Measurements from ENCODE around the gene LDLRAD3. TPM values are rescaled to one million over a fixed set of nuclear protein-coding genes. Genes with fewer than 3 reads are reported as not detected.
"Not testable (repeated sequence)": the region's sequence is repeated elsewhere in the genome, so short reads cannot be mapped to it uniquely, and the experiment has no call there.

Gene LDLRAD3
- polyA plus RNA-seq, 3 donors from 2014 or later = 0.84 TPM; not detected in 2

DNA sequence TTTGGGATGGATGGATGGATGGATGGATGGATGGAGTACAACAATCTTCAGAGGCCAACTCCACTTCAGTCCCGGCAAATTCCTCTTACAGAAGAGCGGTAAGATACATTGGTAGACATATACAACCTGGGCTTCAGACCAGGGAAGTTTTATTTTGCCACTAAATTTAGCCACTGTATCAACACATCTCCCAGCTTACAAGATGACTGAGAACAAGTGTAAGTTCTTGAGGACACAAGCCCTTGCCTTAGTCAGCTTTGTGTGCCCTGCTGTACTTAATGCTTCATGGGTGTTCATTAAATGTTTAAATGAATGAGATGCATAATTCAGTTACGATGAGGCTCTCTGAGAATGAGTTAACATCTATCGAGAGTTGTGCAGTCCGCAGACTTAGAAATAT lies 217.7 kb downstream of the LDLRAD3 start:
- no peaks in the 10 kb centered on the region for H3K9me3 Mint-ChIP-seq
- no peak overlapping the region for H3K4me3 Mint-ChIP-seq
- no peak for DNase-seq
- no peak overlapping the region for H3K27ac Mint-ChIP-seq
- no peaks in the 10 kb centered on the region for H3K36me3 Mint-ChIP-seq
- H3K4me1 Mint-ChIP-seq = no peaks in the 10 kb centered on the region
- H3K27me3 Mint-ChIP-seq (ENCODE audit: low read depth in 3 of 3) = peaks cover 0 to 3% (median 3%) of the 10 kb centered on the region in 3 donors

DNA sequence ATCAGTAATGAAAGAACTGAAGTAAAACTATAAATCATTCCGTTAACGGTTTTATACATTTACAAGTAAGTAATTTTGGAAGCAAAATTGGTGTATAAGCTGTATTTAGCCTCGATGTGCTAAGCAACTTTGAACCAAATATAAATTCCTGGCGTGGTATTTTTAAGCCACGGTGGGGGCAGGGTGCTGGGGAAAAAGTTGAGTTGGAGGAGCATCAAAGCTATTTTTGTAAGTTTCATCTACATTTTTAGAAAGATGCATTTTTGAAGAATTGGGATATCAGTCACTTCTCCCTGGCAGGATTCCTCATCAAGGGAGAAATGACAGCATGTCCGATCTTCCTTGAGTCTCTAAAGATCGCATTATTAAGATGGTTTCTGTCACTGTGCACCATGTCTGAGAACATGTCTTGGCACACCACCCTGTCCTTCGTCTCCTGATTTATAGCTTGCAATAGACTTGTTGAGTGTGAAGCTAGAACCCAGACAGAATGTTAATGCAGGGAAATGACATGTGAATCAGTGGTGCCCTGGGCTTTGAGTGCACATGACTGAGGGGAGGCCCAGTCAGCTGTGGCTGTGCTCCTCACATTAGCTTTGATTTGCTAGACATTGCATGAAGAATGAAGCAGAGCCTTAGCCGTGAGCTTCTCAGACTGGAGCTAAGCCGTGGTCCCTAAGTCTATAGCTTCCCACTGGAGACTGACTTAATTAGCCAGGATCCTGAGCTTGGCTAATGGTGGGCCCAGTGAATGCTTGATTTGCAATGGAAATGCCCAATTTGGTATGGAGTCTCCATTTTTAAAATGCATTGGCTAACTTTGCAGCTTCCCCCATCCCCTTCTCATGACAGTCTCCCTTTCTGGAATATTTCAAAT lies 218.4 kb downstream of the LDLRAD3 start:
- Mint-ChIP-seq H3K36me3 (no peaks in the 10 kb centered on the region), H3K9me3 (no peaks in the 10 kb centered on the region), H3K27me3 (ENCODE audit: low read depth in 3 of 3) (peaks cover 0 to 3% (median 3%) of the 10 kb centered on the region in 3 donors), H3K27ac (no peak overlapping the region), H3K4me1 (no peaks in the 10 kb centered on the region), H3K4me3 (no peak overlapping the region)
- DNase-seq = no peak

DNA sequence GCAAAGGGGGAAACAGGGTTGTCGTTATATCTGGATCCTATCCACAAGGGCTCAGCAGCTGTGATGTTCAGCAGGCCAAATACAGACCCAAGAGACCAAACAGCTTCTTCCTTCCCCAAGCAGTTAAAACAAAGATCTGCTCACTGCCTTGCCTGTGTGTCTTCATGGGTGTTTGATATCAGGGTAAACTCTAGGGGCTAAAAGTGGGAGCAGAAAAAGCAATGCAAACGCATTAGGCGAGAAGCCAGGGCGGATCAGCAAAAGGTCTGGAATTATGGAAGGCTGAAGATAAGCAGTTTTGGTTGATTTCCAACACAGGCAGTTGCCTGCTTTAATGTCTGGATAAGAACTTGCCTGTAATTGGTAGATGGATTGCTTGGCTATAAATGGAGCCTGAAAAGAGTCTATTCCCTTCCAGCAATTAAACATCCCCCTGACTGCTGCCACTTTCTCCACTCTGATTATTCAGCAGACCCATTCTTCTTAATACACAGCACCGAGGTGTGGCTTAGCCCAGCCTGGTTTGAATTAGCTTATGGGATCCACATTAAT lies 219.1 kb downstream of the LDLRAD3 start:
- Mint-ChIP-seq H3K27me3 (ENCODE audit: low read depth in 3 of 3) (peaks cover 0 to 6% (median 3%) of the 10 kb centered on the region in 3 donors), H3K9me3 (peaks cover 0 to under 1% (median 0%) of the 10 kb centered on the region in 6 donors), H3K4me1 (no peaks in the 10 kb centered on the region), H3K36me3 (no peaks in the 10 kb centered on the region), H3K27ac (no peak overlapping the region), H3K4me3 (no peak overlapping the region)
- DNase-seq = no peak

DNA sequence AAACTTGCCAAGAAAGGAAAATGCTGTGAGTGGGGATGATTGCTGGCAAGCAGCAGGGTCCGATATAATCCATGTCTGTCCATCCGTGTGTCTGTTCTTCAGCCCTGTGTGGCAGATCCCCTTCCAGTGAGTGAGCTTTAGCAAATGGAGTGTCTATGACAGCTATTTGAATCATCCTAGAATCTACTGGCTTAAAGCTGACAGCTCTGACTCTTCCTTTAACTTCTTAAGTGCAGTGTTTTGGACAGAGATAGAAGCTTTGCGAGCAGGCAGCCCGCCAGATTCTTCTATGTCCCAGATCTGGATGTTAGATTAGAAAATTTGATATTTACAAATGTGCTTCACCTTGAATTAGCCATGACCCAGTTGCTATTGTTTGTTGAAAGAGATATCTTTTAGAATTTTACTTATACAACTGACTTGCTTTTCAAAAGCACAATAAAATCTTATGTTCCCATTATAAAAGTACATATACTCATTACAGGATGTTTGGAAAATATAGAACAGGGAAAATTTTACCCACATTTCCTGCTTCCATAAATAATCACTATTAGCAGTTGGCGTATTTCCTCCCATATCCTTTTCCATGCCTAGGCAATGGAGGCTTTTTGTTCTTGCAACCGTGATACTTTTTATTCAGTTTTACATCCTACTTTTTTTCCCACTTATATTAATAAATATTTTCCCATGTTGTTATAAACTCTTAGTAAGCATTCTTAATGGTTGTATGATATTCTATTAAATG lies 220.8 kb downstream of the LDLRAD3 start:
- Mint-ChIP-seq H3K27me3 (ENCODE audit: low read depth in 3 of 3) (peaks cover 0 to 6% (median 0%) of the 10 kb centered on the region in 3 donors), H3K36me3 (no peaks in the 10 kb centered on the region), H3K9me3 (peaks cover 0 to 3% (median 0%) of the 10 kb centered on the region in 6 donors), H3K4me3 (no peak overlapping the region), H3K27ac (no peak overlapping the region), H3K4me1 (no peaks in the 10 kb centered on the region)
- no peak for DNase-seq

GRCh38 chr11:36165621-36166397 lies 221.9 kb downstream of the LDLRAD3 start:
- H3K9me3 Mint-ChIP-seq = peaks cover 0 to 3% (median 0%) of the 10 kb centered on the region in 6 donors
- H3K36me3 Mint-ChIP-seq = no peaks in the 10 kb centered on the region
- H3K27me3 Mint-ChIP-seq (ENCODE audit: low read depth in 3 of 3) = peaks cover 0 to 6% (median 0%) of the 10 kb centered on the region in 3 donors
- no peak overlapping the region for H3K4me3 Mint-ChIP-seq
- no peak for DNase-seq
- H3K4me1 Mint-ChIP-seq = no peaks in the 10 kb centered on the region
- no peak overlapping the region for H3K27ac Mint-ChIP-seq

- Mint-ChIP-seq H3K9me3 (peaks cover 0 to 3% (median 0%) of the 10 kb centered on the region in 6 donors), H3K4me1 (no peaks in the 10 kb centered on the region), H3K36me3 (no peaks in the 10 kb centered on the region), H3K4me3 (no peak overlapping the region), H3K27me3 (ENCODE audit: low read depth in 3 of 3) (peaks cover 0 to 11% (median 2%) of the 10 kb centered on the region in 3 donors), H3K27ac (no peak overlapping the region)
- DNase-seq = no peak
Measured at GRCh38 chr11:36167073-36167472, 223.2 kb downstream of the LDLRAD3 start.

DNA sequence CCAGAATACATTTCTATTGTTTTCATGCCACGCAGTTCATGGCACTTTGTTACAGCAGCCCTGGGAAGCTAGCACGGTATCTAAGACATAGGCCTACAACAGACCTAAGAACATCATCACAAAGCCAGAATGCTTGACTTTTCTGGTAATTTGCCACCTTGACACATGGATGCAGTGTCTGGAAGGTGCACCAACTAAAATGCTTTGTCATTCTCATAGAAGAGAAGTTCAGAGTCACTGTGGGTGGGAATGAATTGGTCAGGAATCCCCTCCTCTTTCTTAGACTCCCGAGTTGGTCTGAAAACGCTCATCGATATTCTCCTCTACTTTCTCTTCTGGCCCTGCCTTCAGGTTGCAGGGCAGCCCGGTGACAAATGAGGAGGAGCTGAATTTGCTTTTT lies 223.9 kb downstream of the LDLRAD3 start:
- H3K36me3 Mint-ChIP-seq = no peaks in the 10 kb centered on the region
- DNase-seq = no peak
- peaks cover 0 to 17% (median 5%) of the 10 kb centered on the region in 3 donors for H3K27me3 Mint-ChIP-seq (ENCODE audit: low read depth in 3 of 3)
- peaks cover 0 to 3% (median 0%) of the 10 kb centered on the region in 6 donors for H3K9me3 Mint-ChIP-seq
- H3K4me3 Mint-ChIP-seq = no peak overlapping the region
- no peaks in the 10 kb centered on the region for H3K4me1 Mint-ChIP-seq
- no peak overlapping the region for H3K27ac Mint-ChIP-seq

DNA sequence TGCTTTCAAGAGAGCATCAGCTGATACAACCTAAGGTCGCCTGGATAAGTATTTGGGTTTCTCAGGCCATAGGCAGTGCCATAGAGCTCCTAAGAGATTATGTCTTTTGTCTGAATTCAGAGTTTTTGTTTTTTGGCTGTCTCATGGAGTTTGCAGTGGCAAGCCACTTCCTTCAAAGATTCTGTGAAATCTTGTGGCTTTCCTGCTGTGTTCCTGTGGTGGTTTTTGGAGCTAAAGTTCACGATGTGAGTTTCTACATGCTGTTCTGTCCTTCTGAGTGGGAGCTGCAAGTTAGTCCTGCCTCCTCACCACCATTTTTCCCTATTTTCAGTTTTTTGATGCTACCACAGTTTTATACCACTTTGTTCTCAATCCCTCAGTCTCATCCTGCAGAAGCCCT lies 234.0 kb downstream of the LDLRAD3 start:
- H3K9me3 Mint-ChIP-seq = no peaks in the 10 kb centered on the region
- H3K27me3 Mint-ChIP-seq (ENCODE audit: low read depth in 3 of 3) = peaks cover 3 to 13% (median 9%) of the 10 kb centered on the region in 3 donors
- peaks cover 15 to 17% of the 10 kb centered on the region in 2 donors for H3K4me1 Mint-ChIP-seq
- DNase-seq = no peak
- no peaks in the 10 kb centered on the region for H3K36me3 Mint-ChIP-seq
- peak overlapping the region in 3 of 5 donors; percentile 2 to 51 (median 3) for H3K4me3 Mint-ChIP-seq
- peak overlapping the region in 1 of 6 donors; percentile 49 for H3K27ac Mint-ChIP-seq

DNA sequence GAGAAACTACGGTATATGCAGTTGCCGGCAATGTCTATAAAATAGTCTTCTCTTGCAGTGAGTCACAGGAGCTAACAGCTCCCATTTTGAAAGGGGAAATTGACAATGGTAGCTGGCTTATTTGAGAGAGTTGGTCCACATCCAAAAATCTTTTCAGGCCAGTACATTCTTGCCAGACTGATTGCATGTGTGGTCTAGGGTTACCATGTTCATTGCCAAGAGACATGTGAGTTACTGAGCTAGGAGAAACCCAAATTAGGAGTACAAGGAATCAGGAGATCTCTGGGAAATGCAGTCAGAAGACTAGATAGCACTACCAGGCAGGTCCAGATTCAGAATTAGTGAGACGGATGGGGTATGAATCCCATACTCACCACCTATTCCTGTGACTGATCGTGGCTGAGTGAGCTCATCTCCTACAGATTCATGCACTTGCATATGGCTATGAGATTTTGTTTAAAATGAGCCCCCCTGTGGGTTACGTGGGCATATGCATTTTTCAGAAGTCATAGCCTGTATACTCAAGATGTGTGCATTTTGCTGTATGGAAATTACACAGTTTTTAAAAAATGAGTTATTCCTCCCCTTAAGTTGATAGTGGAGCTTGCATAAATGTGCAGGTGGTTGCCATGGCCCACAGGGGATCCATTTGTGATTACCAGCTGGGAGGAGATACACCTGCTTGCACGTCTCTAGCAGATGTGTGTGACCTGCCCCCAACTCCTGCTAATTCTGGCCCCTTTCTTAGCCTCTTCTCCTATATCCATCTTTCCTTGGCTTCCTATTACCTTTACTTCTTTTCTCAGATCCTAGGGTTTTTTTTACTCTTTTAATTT lies 242.7 kb downstream of the LDLRAD3 start:
- H3K27me3 Mint-ChIP-seq (ENCODE audit: low read depth in 3 of 3) = peaks cover 0 to 8% (median 2%) of the 10 kb centered on the region in 3 donors
- H3K27ac Mint-ChIP-seq = no peak overlapping the region
- H3K36me3 Mint-ChIP-seq = no peaks in the 10 kb centered on the region
- no peaks in the 10 kb centered on the region for H3K9me3 Mint-ChIP-seq
- DNase-seq = no peak
- H3K4me3 Mint-ChIP-seq = no peak overlapping the region
- H3K4me1 Mint-ChIP-seq = no peaks in the 10 kb centered on the region

DNA sequence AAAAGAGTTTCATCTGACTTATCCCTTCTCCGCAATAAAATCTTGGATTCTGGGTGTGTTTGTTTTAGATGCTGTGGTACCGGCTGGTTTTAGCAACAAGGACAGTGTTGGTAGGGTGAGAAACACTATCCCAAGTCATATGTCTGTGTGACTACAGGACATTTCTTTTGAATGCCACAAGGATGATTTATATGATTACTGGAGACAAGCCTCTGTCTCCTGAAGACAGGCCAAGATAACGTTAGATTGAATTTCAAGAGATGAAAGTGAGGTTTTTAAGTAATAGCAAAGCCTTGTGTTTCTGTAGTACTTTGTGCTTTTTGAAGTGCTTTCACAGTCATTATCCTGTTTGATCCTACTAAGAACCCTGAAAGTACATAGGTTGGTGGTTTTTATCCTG lies 243.8 kb downstream of the LDLRAD3 start:
- peaks cover 0 to 8% (median 2%) of the 10 kb centered on the region in 3 donors for H3K27me3 Mint-ChIP-seq (ENCODE audit: low read depth in 3 of 3)
- no peaks in the 10 kb centered on the region for H3K4me1 Mint-ChIP-seq
- no peaks in the 10 kb centered on the region for H3K9me3 Mint-ChIP-seq
- no peak overlapping the region for H3K4me3 Mint-ChIP-seq
- H3K27ac Mint-ChIP-seq = no peak overlapping the region
- no peak for DNase-seq
- no peaks in the 10 kb centered on the region for H3K36me3 Mint-ChIP-seq

- H3K36me3 Mint-ChIP-seq; DNase-seq; H3K27ac Mint-ChIP-seq; H3K27me3 Mint-ChIP-seq (ENCODE audit: low read depth in 3 of 3); H3K4me3 Mint-ChIP-seq; H3K4me1 Mint-ChIP-seq; H3K9me3 Mint-ChIP-seq: not testable (repeated sequence)
Measured at GRCh38 chr11:36189735-36190134, 245.9 kb downstream of the LDLRAD3 start.

DNA sequence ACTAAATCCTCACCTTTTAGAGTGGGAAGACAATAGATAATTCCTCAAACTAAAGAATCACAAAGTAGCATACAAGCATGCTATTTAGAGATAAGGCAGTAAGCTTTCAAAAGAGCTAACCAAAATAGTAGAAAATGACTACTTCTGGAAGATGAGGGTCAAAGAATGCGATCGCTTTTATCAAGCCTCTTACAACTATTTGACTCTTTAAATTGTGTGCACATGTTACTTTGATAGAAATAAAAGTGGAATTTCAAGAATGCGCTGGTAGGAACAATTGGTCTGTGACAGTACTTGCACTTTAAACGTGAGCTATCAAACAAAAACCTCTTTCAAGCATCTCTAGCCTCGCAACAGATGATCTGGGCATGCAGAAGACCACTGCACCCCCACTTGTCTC lies 248.1 kb downstream of the LDLRAD3 start:
- H3K9me3 Mint-ChIP-seq = no peaks in the 10 kb centered on the region
- H3K4me1 Mint-ChIP-seq = no peaks in the 10 kb centered on the region
- no peak overlapping the region for H3K27ac Mint-ChIP-seq
- H3K36me3 Mint-ChIP-seq = no peaks in the 10 kb centered on the region
- H3K27me3 Mint-ChIP-seq (ENCODE audit: low read depth in 3 of 3) = peaks cover 0 to 4% (median 2%) of the 10 kb centered on the region in 3 donors
- H3K4me3 Mint-ChIP-seq = no peak overlapping the region
- DNase-seq = no peak

Measured in immature natural killer cell (primary cell).